Measurements from ENCODE around the gene CHRDL2. TPM values are rescaled to one million over a fixed set of nuclear protein-coding genes. Genes with fewer than 3 reads are reported as not detected.
A peak's percentile ranks its signal among the peaks of the same experiment; 100 is the strongest.

The CHRDL2 gene
- polyA plus RNA-seq, 2 of the 4 experiments (the other 2 are of a cell fraction), result 2.3 to 5.8 TPM

- Histone ChIP-seq H3K4me2 (no peak overlapping the region), H3K9me3 (no peaks in the 10 kb centered on the region), H3K4me3 (no peak overlapping the region), H3K27ac (no peak overlapping the region), H3K4me1 (no peaks in the 10 kb centered on the region)
- TF ChIP-seq REST (IDR thresholded peaks at IDR 0.05) (no peak), GATA3 (IDR thresholded peaks at IDR 0.05; ENCODE audit: borderline replicate concordance) (no peak), RAD21 (conservative IDR thresholded peaks at IDR 0.05 in 1 of 2, IDR thresholded peaks at IDR 0.05 in 1 of 2) (no peak), MAX (IDR thresholded peaks at IDR 0.05) (no peak), NFE2L2 (conservative IDR thresholded peaks at IDR 0.05; ENCODE audit: low read length) (no peak), BCL3 (IDR thresholded peaks at IDR 0.05) (no peak), HES2 (IDR thresholded peaks at IDR 0.05) (no peak), RNF2 (IDR thresholded peaks at IDR 0.05; ENCODE audit: borderline replicate concordance, low read depth) (no peak)
- ATAC-seq, result no peak
- FAIRE-seq, result no peak
- no peak for DNase-seq (ENCODE audit: low read depth in 1 of 2, low spot score in 1 of 2)
- WGBS (ENCODE audit: missing lambda C conversion rate), result 96% methylated on average over 1 of the region's 1 CpG
- CTCF ChIA-PET, result no interaction called here
- POLR2A ChIA-PET, result no interaction called here
These were observed 35.7 kb upstream of the CHRDL2 start for GRCh38 chr11:74766905-74767304.

- TF ChIP-seq PHF8 (IDR thresholded peaks at IDR 0.05; ENCODE audit: borderline replicate concordance, low read depth) (no peak), RNF2 (IDR thresholded peaks at IDR 0.05; ENCODE audit: borderline replicate concordance, low read depth) (no peak), RARB (CRISPR knock-in tag; IDR thresholded peaks at IDR 0.05) (no peak), POLR2AphosphoS2 (conservative IDR thresholded peaks at IDR 0.05; ENCODE audit: low read length) (no peak), CHD2 (IDR thresholded peaks at IDR 0.05; ENCODE audit: low read length, partially characterized antibody) (no peak), MAZ (IDR thresholded peaks at IDR 0.05; ENCODE audit: borderline replicate concordance, low read depth, low read length) (no peak), EHMT2 (IDR thresholded peaks at IDR 0.05; ENCODE audit: low read depth) (no peak)
- peaks cover 38% of the 10 kb centered on the region for H3K4me1 ChIP-seq
- WGBS (ENCODE audit: missing lambda C conversion rate), result 91% methylated on average over 1 of the region's 1 CpG
- POLR2A ChIA-PET, result no interaction called here
- ATAC-seq (no peak), FAIRE-seq (no peak), DNase-seq (ENCODE audit: low read depth in 1 of 2, low spot score in 1 of 2) (no peak)
- CTCF ChIA-PET, result interaction anchor here (2.0 kb wide), 1 partner anchor 16 kb away, joined by 10 read pairs; no protein-coding TSS in a partner anchor
- no peaks in the 10 kb centered on the region for H3K9me3 ChIP-seq
- H3K4me2 ChIP-seq, result no peak overlapping the region
- no peak overlapping the region for H3K27ac ChIP-seq
- no peak overlapping the region for H3K4me3 ChIP-seq
These were observed 25.3 kb upstream of the CHRDL2 start for GRCh38 chr11:74756571-74756970.

- peaks cover 46% of the 10 kb centered on the region for H3K4me1 ChIP-seq
- WGBS (ENCODE audit: missing lambda C conversion rate), result 14% methylated on average over 1 of the region's 1 CpG
- ATAC-seq (peak; percentile 65 to 68), DNase-seq (ENCODE audit: low read depth in 1 of 2, low spot score in 1 of 2) (no peak), FAIRE-seq (no peak)
- peak overlapping the region; percentile 60 to 72 for H3K27ac ChIP-seq
- ChIA-PET CTCF (interaction anchor here (1.0 to 2.0 kb wide), 2 partner anchors 15 to 486 kb away, joined by 3 to 10 read pairs; no protein-coding TSS in a partner anchor), POLR2A (no interaction called here)
- no peaks in the 10 kb centered on the region for H3K9me3 ChIP-seq
- no peak overlapping the region; the same call in 2 of the 3 replicates for H3K4me3 ChIP-seq
- peak overlapping the region; percentile 79 for H3K4me2 ChIP-seq
- peak in 1 of 2 experiments; percentile 34; a peak in 1 of 4 replicates for TF ChIP-seq CEBPB (IDR thresholded peaks at IDR 0.05)
- TF ChIP-seq HES2 (IDR thresholded peaks at IDR 0.05), result no peak
These were observed 24.3 kb upstream of the CHRDL2 start for GRCh38 chr11:74755395-74755995.

Data from A549 (cell line).